T-helper 2 cell treated with Interferon-gamma antibody and Interleukin-4, amounts not matched to agents 5 μg/mL and 100 μg/mL, for 36 hours (primary cell): ENCODE data around the gene COG5.

Experiments
- DNase-seq: peaks from one replicate; pipeline ENCODE4 v3.0.0; 2021; ENCODE audit warnings: low spot score
- H3K27ac Mint-ChIP-seq: one replicate; pipeline ENCODE4 v1.8.0; 2021; ENCODE audit warnings: mild to moderate bottlenecking, mixed read lengths
- H3K27me3 Mint-ChIP-seq: one replicate; pipeline ENCODE4 v1.8.0; 2021; ENCODE audit warnings: low read depth, mixed read lengths
- H3K36me3 Mint-ChIP-seq: one replicate; pipeline ENCODE4 v1.8.0; 2021; ENCODE audit warnings: low read depth, mixed read lengths
- H3K4me1 Mint-ChIP-seq: one replicate; pipeline ENCODE4 v1.8.0; 2021; ENCODE audit warnings: low read depth, mixed read lengths
- H3K4me3 Mint-ChIP-seq: one replicate; pipeline ENCODE4 v1.8.0; 2022; ENCODE audit warnings: mild to moderate bottlenecking, moderate library complexity, mixed read lengths
- H3K9me3 Mint-ChIP-seq: one replicate; pipeline ENCODE4 v1.8.0; 2021; ENCODE audit warnings: mixed read lengths

COG5 gene

DNA sequence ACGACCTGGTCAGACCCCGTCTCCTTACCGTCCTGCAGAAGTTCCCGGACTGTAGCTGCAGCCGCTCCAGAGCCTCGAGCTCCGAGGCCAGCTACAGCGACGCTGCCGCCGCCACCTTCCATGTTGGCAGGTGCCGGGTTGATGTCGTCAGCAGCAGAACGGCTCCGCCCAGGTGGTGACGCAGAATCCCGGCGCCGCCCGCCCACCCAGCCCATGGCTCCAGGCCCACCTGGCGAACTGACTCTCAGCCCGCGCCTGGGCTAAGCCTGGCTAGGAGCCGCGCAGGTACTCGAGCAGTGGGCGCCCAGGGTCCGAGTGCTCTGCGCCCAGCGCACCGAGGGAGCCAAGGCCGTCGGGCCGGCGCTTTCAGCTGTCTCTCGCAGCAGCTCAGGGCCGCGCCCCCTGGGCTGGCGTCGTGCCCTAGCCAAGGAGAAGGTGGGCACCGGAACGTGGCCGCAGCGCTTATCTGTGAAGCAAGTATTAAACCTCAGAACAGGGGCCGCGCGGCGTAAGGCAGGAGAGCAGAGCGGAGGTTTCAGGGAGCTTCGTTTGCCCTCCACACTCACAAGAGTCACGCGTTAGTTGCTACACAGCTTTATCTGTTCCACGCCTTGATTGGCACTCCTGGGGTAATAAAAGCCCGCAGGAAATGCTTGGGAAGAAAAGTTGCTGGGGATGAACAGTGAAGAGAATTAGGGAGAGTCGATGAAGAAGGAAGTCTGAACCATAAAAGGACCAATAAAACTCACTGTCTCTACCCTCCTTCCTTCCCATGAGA lies at the start of gene COG5, which contains the start of gene DUS4L:
Gene COG5, minus strand, starts transcription at position 146 of the 778 bp plus-strand sequence. Its CDS starts 24 bp downstream, at position 122.
Gene DUS4L, plus strand, starts transcription at position 197 of the 778 bp plus-strand sequence. CDS start 3,100 bp downstream, outside the sequence.
- Mint-ChIP-seq H3K9me3 (no peaks in the 10 kb centered on the region), H3K27ac (peak within 1 kb of the TSS; percentile 90), H3K4me1 (peaks cover 52% of the 10 kb centered on the region), H3K36me3 (peaks cover 11% of the 10 kb centered on the region), H3K4me3 (peak within 1 kb of the TSS; percentile 83), H3K27me3 (no peaks in the 10 kb centered on the region)
- DNase-seq: peak; percentile 79

GRCh38 chr7:107613439-107613838 lies 49.7 kb upstream of the COG5 start:
- H3K4me3 Mint-ChIP-seq: no peak overlapping the region

GRCh38 chr7:107610323-107610722 lies 46.6 kb upstream of the COG5 start:
- Mint-ChIP-seq H3K9me3 (no peaks in the 10 kb centered on the region), H3K4me3 (no peak overlapping the region), H3K27ac (no peak overlapping the region), H3K36me3 (peaks cover 29% of the 10 kb centered on the region), H3K4me1 (peaks cover 14% of the 10 kb centered on the region), H3K27me3 (no peaks in the 10 kb centered on the region)
- no peak for DNase-seq

More at GRCh38 chr7:107613439-107613838, 49.7 kb upstream of the COG5 start:
- DNase-seq: no peak
- peaks cover 23% of the 10 kb centered on the region for H3K4me1 Mint-ChIP-seq
- peaks cover 40% of the 10 kb centered on the region for H3K36me3 Mint-ChIP-seq
- H3K27ac Mint-ChIP-seq: no peak overlapping the region
- no peaks in the 10 kb centered on the region for H3K27me3 Mint-ChIP-seq
- H3K9me3 Mint-ChIP-seq: no peaks in the 10 kb centered on the region

- H3K27ac Mint-ChIP-seq: no peak overlapping the region
- no peaks in the 10 kb centered on the region for H3K27me3 Mint-ChIP-seq
- peaks cover 11% of the 10 kb centered on the region for H3K4me1 Mint-ChIP-seq
- DNase-seq: no peak
- no peaks in the 10 kb centered on the region for H3K9me3 Mint-ChIP-seq
- H3K36me3 Mint-ChIP-seq: peaks cover 26% of the 10 kb centered on the region
- H3K4me3 Mint-ChIP-seq: no peak overlapping the region
These were observed 46.1 kb upstream of the COG5 start for GRCh38 chr7:107609811-107610261.

GRCh38 chr7:107606303-107606702 lies 42.6 kb upstream of the COG5 start:
- DNase-seq: no peak
- no peak overlapping the region for H3K4me3 Mint-ChIP-seq
- no peaks in the 10 kb centered on the region for H3K27me3 Mint-ChIP-seq
- H3K4me1 Mint-ChIP-seq: no peaks in the 10 kb centered on the region
- H3K9me3 Mint-ChIP-seq: no peaks in the 10 kb centered on the region
- no peak overlapping the region for H3K27ac Mint-ChIP-seq
- peaks cover 17% of the 10 kb centered on the region for H3K36me3 Mint-ChIP-seq

DNA sequence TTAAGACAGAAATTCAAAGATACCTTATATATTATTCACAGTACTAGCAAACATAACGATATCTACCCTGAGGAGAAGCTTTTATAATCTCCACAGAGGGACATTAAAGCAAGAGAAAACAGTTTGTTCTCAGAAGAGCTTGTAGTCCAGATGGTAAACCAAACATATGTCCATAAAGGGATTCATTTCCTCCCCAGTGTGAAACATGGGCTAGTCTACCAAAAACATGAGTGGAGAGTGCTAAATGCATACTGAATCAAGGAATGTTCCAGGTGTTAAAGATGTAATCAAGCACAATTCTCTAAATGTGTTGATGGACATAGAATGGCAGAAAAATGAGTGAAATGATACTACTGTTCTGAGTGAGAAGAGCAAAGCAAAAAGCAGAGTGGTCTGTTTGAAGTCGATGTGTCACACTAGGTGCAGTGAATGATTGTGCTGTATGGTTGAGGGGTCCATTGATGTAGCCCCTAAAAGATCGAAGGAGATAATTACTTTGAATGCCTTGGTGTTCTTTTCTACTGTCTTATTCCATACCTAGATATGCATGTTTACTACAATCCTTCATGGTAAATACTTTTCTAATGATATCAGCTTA lies 41.6 kb upstream of the COG5 start:
- Mint-ChIP-seq H3K4me1 (no peaks in the 10 kb centered on the region), H3K27me3 (no peaks in the 10 kb centered on the region), H3K27ac (no peak overlapping the region), H3K36me3 (peaks cover 19% of the 10 kb centered on the region), H3K4me3 (no peak overlapping the region), H3K9me3 (no peaks in the 10 kb centered on the region)
- no peak for DNase-seq

GRCh38 chr7:107600816-107601215 lies 37.1 kb upstream of the COG5 start:
- Mint-ChIP-seq H3K4me1 (no peaks in the 10 kb centered on the region), H3K4me3 (no peak overlapping the region), H3K27ac (no peak overlapping the region), H3K27me3 (no peaks in the 10 kb centered on the region), H3K36me3 (peaks cover 30% of the 10 kb centered on the region), H3K9me3 (no peaks in the 10 kb centered on the region)
- no peak for DNase-seq

- Mint-ChIP-seq H3K27ac (no peak overlapping the region), H3K36me3 (peaks cover 38% of the 10 kb centered on the region), H3K4me3 (no peak overlapping the region), H3K4me1 (no peaks in the 10 kb centered on the region), H3K27me3 (no peaks in the 10 kb centered on the region), H3K9me3 (no peaks in the 10 kb centered on the region)
- DNase-seq: no peak
These were observed 35.5 kb upstream of the COG5 start for GRCh38 chr7:107599262-107599661.

GRCh38 chr7:107597953-107598352 lies 34.2 kb upstream of the COG5 start:
- Mint-ChIP-seq H3K27me3 (no peaks in the 10 kb centered on the region), H3K36me3 (peaks cover 40% of the 10 kb centered on the region), H3K27ac (no peak overlapping the region), H3K9me3 (no peaks in the 10 kb centered on the region), H3K4me3 (no peak overlapping the region), H3K4me1 (no peaks in the 10 kb centered on the region)
- no peak for DNase-seq

DNA sequence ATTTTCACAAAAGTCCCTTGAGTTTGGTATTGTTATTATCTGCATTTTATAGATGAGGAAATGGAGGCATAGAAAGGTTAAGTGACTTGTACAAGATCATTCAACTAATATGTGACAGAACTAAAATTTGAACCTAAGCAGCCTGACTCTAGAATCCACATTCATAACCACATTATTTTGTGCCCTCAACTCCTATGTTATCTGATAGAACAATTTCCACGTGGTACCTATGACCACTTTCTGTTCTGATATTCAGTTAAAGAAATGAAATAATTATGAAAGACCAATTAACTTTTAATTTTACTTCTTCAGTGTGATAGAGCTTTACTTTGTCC lies 33.8 kb upstream of the COG5 start:
- Mint-ChIP-seq H3K9me3 (no peaks in the 10 kb centered on the region), H3K36me3 (peaks cover 39% of the 10 kb centered on the region), H3K4me3 (no peak overlapping the region), H3K4me1 (no peaks in the 10 kb centered on the region), H3K27me3 (no peaks in the 10 kb centered on the region), H3K27ac (no peak overlapping the region)
- no peak for DNase-seq

- DNase-seq: no peak
- H3K4me1 Mint-ChIP-seq: no peaks in the 10 kb centered on the region
- no peaks in the 10 kb centered on the region for H3K27me3 Mint-ChIP-seq
- no peak overlapping the region for H3K4me3 Mint-ChIP-seq
- H3K27ac Mint-ChIP-seq: no peak overlapping the region
- H3K9me3 Mint-ChIP-seq: no peaks in the 10 kb centered on the region
- H3K36me3 Mint-ChIP-seq: peaks cover 38% of the 10 kb centered on the region
These were observed 33.3 kb upstream of the COG5 start for GRCh38 chr7:107596881-107597581.

DNA sequence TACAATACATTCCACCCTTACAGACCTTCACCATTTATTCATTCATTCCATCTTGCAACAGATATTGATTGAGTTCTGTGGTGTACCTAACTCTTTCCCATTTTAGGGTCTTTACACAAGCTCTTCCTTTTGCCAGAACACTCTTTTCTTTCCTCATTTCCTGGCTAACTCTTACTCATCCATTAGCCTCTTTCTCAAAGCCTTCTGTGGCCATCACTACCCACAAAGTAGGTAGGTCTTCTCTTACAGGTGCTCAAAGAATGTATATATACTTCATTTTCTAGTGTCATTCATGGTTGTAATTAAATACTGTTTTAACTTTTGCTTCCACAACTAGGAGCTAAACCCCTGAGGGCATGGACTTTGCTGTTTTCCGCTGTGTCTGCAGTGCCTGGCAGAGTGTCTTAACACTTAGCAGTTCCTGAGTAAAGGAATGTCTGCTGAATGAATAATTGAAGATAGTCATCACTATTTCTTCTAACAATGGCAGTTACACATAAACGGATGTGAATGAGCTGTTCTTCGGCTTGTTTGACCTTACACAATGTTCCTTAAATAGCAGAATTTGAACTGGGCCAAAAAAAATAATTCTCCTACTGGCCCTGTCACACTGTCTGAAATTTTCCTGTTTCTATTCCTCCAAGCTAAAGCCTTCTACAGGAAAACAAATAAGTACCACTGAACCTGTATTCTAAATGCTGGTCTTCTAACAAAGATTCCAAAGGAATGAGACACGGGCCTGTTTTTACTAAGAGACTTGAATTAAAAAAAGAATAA lies 31.4 kb upstream of the COG5 start:
- H3K9me3 Mint-ChIP-seq: no peaks in the 10 kb centered on the region
- DNase-seq: no peak
- no peaks in the 10 kb centered on the region for H3K4me1 Mint-ChIP-seq
- no peak overlapping the region for H3K27ac Mint-ChIP-seq
- H3K36me3 Mint-ChIP-seq: peaks cover 35% of the 10 kb centered on the region
- no peaks in the 10 kb centered on the region for H3K27me3 Mint-ChIP-seq
- no peak overlapping the region for H3K4me3 Mint-ChIP-seq

DNA sequence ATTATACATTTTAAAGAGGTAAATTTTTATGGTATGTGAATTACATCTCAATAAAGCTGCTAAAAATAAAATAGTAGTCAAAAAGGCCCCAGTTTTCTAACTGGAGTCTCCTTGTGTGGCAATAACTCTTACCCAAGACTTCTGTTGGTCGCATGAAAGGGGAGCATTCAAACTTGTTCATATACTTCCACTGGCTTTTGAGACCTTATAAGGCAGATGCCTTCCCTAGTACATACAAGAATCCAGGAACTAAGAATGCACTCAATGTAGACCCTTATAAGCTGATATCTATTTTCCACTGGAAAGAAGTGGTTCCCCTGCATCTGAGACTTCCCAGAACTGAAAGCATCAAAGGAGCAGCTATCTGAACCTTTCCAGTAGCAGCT lies 29.3 kb upstream of the COG5 start:
- Mint-ChIP-seq H3K4me3 (no peak overlapping the region), H3K9me3 (no peaks in the 10 kb centered on the region), H3K36me3 (peaks cover 34% of the 10 kb centered on the region), H3K4me1 (no peaks in the 10 kb centered on the region), H3K27ac (no peak overlapping the region), H3K27me3 (no peaks in the 10 kb centered on the region)
- no peak for DNase-seq
